ENCODE measurements around the gene GCH1.
"Not testable (repeated sequence)": the region's sequence is repeated elsewhere in the genome, so short reads cannot be mapped to it uniquely, and the experiment has no call there.

Gene GCH1

GRCh38 chr14:54870154-54871090 lies 32.2 kb downstream of the GCH1 start:
- in situ Hi-C loops (cut with MboI; ENCODE audit: low sequenced_read_pairs) = not testable (repeated sequence)

- in situ Hi-C loops (cut with MboI; ENCODE audit: low sequenced_read_pairs) = no loop called here
Observed at GRCh38 chr14:54867011-54867410, 35.6 kb downstream of the GCH1 start.

- in situ Hi-C loops (cut with MboI; ENCODE audit: low sequenced_read_pairs) = no loop called here
Observed at GRCh38 chr14:54866588-54866987, 36.0 kb downstream of the GCH1 start.

GRCh38 chr14:54864526-54864925 lies 38.1 kb downstream of the GCH1 start:
- in situ Hi-C loops (cut with MboI; ENCODE audit: low sequenced_read_pairs) = no loop called here

- in situ Hi-C loops (cut with MboI; ENCODE audit: low sequenced_read_pairs) = no loop called here
Observed at GRCh38 chr14:54857830-54858269, 44.8 kb downstream of the GCH1 start.

- in situ Hi-C loops (cut with MboI; ENCODE audit: low sequenced_read_pairs) = no loop called here
Observed at GRCh38 chr14:54856152-54856551, 46.5 kb downstream of the GCH1 start.

- in situ Hi-C loops (cut with MboI; ENCODE audit: low sequenced_read_pairs) = no loop called here
Observed at GRCh38 chr14:54854181-54854580, 48.4 kb downstream of the GCH1 start.

- in situ Hi-C loops (cut with MboI; ENCODE audit: low sequenced_read_pairs) = no loop called here
Observed at GRCh38 chr14:54853339-54853738, 49.3 kb downstream of the GCH1 start.

- in situ Hi-C loops (cut with MboI; ENCODE audit: low sequenced_read_pairs) = no loop called here
Observed at GRCh38 chr14:54852215-54852614, 50.4 kb downstream of the GCH1 start.

GRCh38 chr14:54848910-54849309 lies 53.7 kb downstream of the GCH1 start:
- in situ Hi-C loops (cut with MboI; ENCODE audit: low sequenced_read_pairs) = no loop called here

GRCh38 chr14:54845641-54846040 lies 57.0 kb downstream of the GCH1 start:
- in situ Hi-C loops (cut with MboI; ENCODE audit: low sequenced_read_pairs) = no loop called here

GRCh38 chr14:54844479-54844878 lies 58.1 kb downstream of the GCH1 start:
- in situ Hi-C loops (cut with MboI; ENCODE audit: low sequenced_read_pairs) = no loop called here

GRCh38 chr14:54840798-54841197 lies 61.8 kb downstream of the GCH1 start:
- in situ Hi-C loops (cut with MboI; ENCODE audit: low sequenced_read_pairs) = no loop called here

GRCh38 chr14:54840336-54840735 lies 62.3 kb downstream of the GCH1 start:
- in situ Hi-C loops (cut with MboI; ENCODE audit: low sequenced_read_pairs) = no loop called here

GRCh38 chr14:54839701-54840119 lies 62.9 kb downstream of the GCH1 start:
- in situ Hi-C loops (cut with MboI; ENCODE audit: low sequenced_read_pairs) = no loop called here

- in situ Hi-C loops (cut with MboI; ENCODE audit: low sequenced_read_pairs) = no loop called here
Observed at GRCh38 chr14:54838931-54839512, 63.6 kb downstream of the GCH1 start.

- in situ Hi-C loops (cut with MboI; ENCODE audit: low sequenced_read_pairs) = no loop called here
Observed at GRCh38 chr14:54837508-54838149, 65.0 kb downstream of the GCH1 start.

- in situ Hi-C loops (cut with MboI; ENCODE audit: low sequenced_read_pairs) = no loop called here
Observed at GRCh38 chr14:54836231-54836630, 66.4 kb downstream of the GCH1 start.

- in situ Hi-C loops (cut with MboI; ENCODE audit: low sequenced_read_pairs) = no loop called here
Observed at GRCh38 chr14:54834727-54835126, 67.9 kb downstream of the GCH1 start.

- in situ Hi-C loops (cut with MboI; ENCODE audit: low sequenced_read_pairs) = no loop called here
Observed at GRCh38 chr14:54834081-54834480, 68.5 kb downstream of the GCH1 start.

- in situ Hi-C loops (cut with MboI; ENCODE audit: low sequenced_read_pairs) = no loop called here
Observed at GRCh38 chr14:54830650-54831049, 72.0 kb downstream of the GCH1 start.

All from HL-60/S4 (cell line).